Neural progenitor cell (in vitro differentiated cells): Measurements from ENCODE around the gene RAB1A.

Experiments
- CTCF ChIP-seq: fragments of 200-600 bp; sonication (generic); IDR thresholded peaks from 2 replicates; pipeline ENCODE4 v1.5.1; 2017; ENCODE audit warnings: antibody characterized with exemption, mild to moderate bottlenecking
- EZH2 ChIP-seq: fragments of 200-600 bp; sonication (generic); IDR thresholded peaks from 2 replicates; pipeline ENCODE4 v1.6.1; 2017; ENCODE audit warnings: antibody characterized with exemption, mild to moderate bottlenecking, moderate library complexity

- no peak for TF ChIP-seq CTCF
- TF ChIP-seq EZH2 = no peak
These were observed 86.9 kb downstream of the RAB1A start for GRCh38 chr2:65043001-65043400.
